ENCODE data around the gene SPACA6.
A peak's percentile ranks its signal among the peaks of the same experiment; 100 is the strongest.
"Not testable (repeated sequence)": the region's sequence is repeated elsewhere in the genome, so short reads cannot be mapped to it uniquely, and the experiment has no call there.

Gene SPACA6

GRCh38 chr19:51693260-51693659, at the start of gene SPACA6:
Gene SPACA6 (plus strand): TSS chr19:51693330. CDS start chr19:51693527, 197 bp downstream.
- no peak for DNase-seq (ENCODE audit: low read depth, low spot score)

- DNase-seq (ENCODE audit: low read depth, low spot score), result peak; percentile 40
Measured at GRCh38 chr19:51644636-51645271, 48.4 kb upstream of the SPACA6 start.

- DNase-seq (ENCODE audit: low read depth, low spot score), result not testable (repeated sequence)
Measured at GRCh38 chr19:51646730-51647129, 46.4 kb upstream of the SPACA6 start, which contains the start of gene SIGLEC14. Gene SIGLEC14 (minus strand): TSS chr19:51646825. CDS start chr19:51646759, 66 bp downstream.

GRCh38 chr19:51647318-51647717, 45.8 kb upstream of the SPACA6 start:
- no peak for DNase-seq (ENCODE audit: low read depth, low spot score)

GRCh38 chr19:51651216-51651846, 41.8 kb upstream of the SPACA6 start:
- DNase-seq (ENCODE audit: low read depth, low spot score), result no peak

GRCh38 chr19:51652266-51652665, 40.9 kb upstream of the SPACA6 start:
- DNase-seq (ENCODE audit: low read depth, low spot score), result no peak

- no peak for DNase-seq (ENCODE audit: low read depth, low spot score)
Measured at GRCh38 chr19:51653162-51653561, 40.0 kb upstream of the SPACA6 start.

GRCh38 chr19:51654783-51655182, 38.3 kb upstream of the SPACA6 start:
- no peak for DNase-seq (ENCODE audit: low read depth, low spot score)

- DNase-seq (ENCODE audit: low read depth, low spot score), result no peak
Measured at GRCh38 chr19:51660975-51661600, 32.0 kb upstream of the SPACA6 start.

GRCh38 chr19:51663650-51664049, 29.5 kb upstream of the SPACA6 start:
- DNase-seq (ENCODE audit: low read depth, low spot score), result no peak

- DNase-seq (ENCODE audit: low read depth, low spot score), result no peak
Measured at GRCh38 chr19:51664131-51664530, 29.0 kb upstream of the SPACA6 start.

GRCh38 chr19:51664997-51665396, 28.1 kb upstream of the SPACA6 start:
- no peak for DNase-seq (ENCODE audit: low read depth, low spot score)

GRCh38 chr19:51668216-51668615, 24.9 kb upstream of the SPACA6 start:
- no peak for DNase-seq (ENCODE audit: low read depth, low spot score)

GRCh38 chr19:51675911-51676565, 17.1 kb upstream of the SPACA6 start:
- DNase-seq (ENCODE audit: low read depth, low spot score), result not testable (repeated sequence)

GRCh38 chr19:51676566-51677083, 16.5 kb upstream of the SPACA6 start:
- DNase-seq (ENCODE audit: low read depth, low spot score), result no peak

GRCh38 chr19:51680474-51680873, 12.7 kb upstream of the SPACA6 start:
- DNase-seq (ENCODE audit: low read depth, low spot score), result no peak

GRCh38 chr19:51681286-51681941, 11.7 kb upstream of the SPACA6 start:
- no peak for DNase-seq (ENCODE audit: low read depth, low spot score)

- DNase-seq (ENCODE audit: low read depth, low spot score), result no peak
Measured at GRCh38 chr19:51686171-51686570, 7.0 kb upstream of the SPACA6 start.

- DNase-seq (ENCODE audit: low read depth, low spot score), result no peak
Measured at GRCh38 chr19:51687791-51688670, 5.1 kb upstream of the SPACA6 start.
